OCI-LY1 (cell line): ENCODE data around the gene ZNF723.

Experiments
- H2AFZ ChIP-seq: fragments of 200-600 bp; sonication (generic), shearing (Covaris generic); 2 replicates; pipeline ENCODE4 v1.6.0; 2014; ENCODE audit warnings: antibody characterized with exemption, mild to moderate bottlenecking, low read length
- H3F3A ChIP-seq: fragments of 200-600 bp; sonication (generic), shearing (Covaris generic); 2 replicates; pipeline ENCODE4 v1.6.0; 2014; ENCODE audit warnings: mild to moderate bottlenecking, antibody characterized with exemption, low read length, moderate library complexity; ENCODE audit not compliant: insufficient read depth
- H3K27ac ChIP-seq: fragments of 200-600 bp; sonication (generic); 2 replicates; pipeline ENCODE4 v1.5.1; 2014; ENCODE audit warnings: low read length, mixed run types, mild to moderate bottlenecking, low read depth; ENCODE audit not compliant: poor library complexity, severe bottlenecking
- H3K27me3 ChIP-seq: fragments of 200-600 bp; sonication (generic); 2 replicates; pipeline ENCODE4 v1.6.0; 2014; ENCODE audit warnings: antibody characterized with exemption, mild to moderate bottlenecking, low read length, moderate library complexity; ENCODE audit not compliant: insufficient read depth
- H3K36me3 ChIP-seq: fragments of 200-600 bp; sonication (generic); 2 replicates; pipeline ENCODE4 v1.6.1; 2014; ENCODE audit warnings: mild to moderate bottlenecking, antibody characterized with exemption, low read length, moderate library complexity, mixed read lengths; ENCODE audit not compliant: insufficient read depth
- H3K4me1 ChIP-seq: fragments of 200-600 bp; sonication (generic); 2 replicates; pipeline ENCODE4 v1.5.1; 2014; ENCODE audit warnings: mild to moderate bottlenecking, low read length, moderate library complexity; ENCODE audit not compliant: insufficient read depth, severe bottlenecking
- H3K4me2 ChIP-seq: fragments of 200-600 bp; sonication (generic), shearing (Covaris generic); 2 replicates; pipeline ENCODE4 v1.6.1; 2014; ENCODE audit warnings: low read length
- H3K4me3 ChIP-seq: fragments of 200-600 bp; sonication (generic); 2 replicates; pipeline ENCODE4 v1.5.1; 2014; ENCODE audit warnings: low read length, low read depth, mild to moderate bottlenecking, mixed read lengths; ENCODE audit not compliant: poor library complexity, severe bottlenecking
- H3K79me2 ChIP-seq: fragments of 200-600 bp; shearing (Covaris generic); 2 replicates; pipeline ENCODE4 v1.6.1; 2016; ENCODE audit warnings: mixed run types, low read length, mixed read lengths; ENCODE audit not compliant: insufficient read depth
- H3K9ac ChIP-seq: fragments of 200-600 bp; sonication (generic), shearing (Covaris generic); 2 replicates; pipeline ENCODE4 v1.6.1; 2014; ENCODE audit warnings: mild to moderate bottlenecking, low read length, mixed read lengths
- H3K9me2 ChIP-seq: fragments of 200-600 bp; sonication (generic), shearing (Covaris generic); 2 replicates; pipeline ENCODE4 v1.6.1; 2014; ENCODE audit warnings: low read depth, mild to moderate bottlenecking, low read length, mixed read lengths
- H3K9me3 ChIP-seq: fragments of 200-600 bp; shearing (Covaris generic); 2 replicates; pipeline ENCODE4 v1.6.1; 2014; ENCODE audit warnings: low read length, mixed read lengths
- H4K20me1 ChIP-seq: fragments of 200-600 bp; sonication (generic), shearing (Covaris generic); 2 replicates; pipeline ENCODE4 v1.6.0; 2016; ENCODE audit warnings: mild to moderate bottlenecking, low read length; ENCODE audit not compliant: insufficient read depth
- CTCF ChIP-seq: fragments of 200-600 bp; sonication (generic), shearing (Covaris generic); IDR thresholded peaks from 2 replicates; pipeline ENCODE4 v1.5.1; 2017; ENCODE audit warnings: mild to moderate bottlenecking, antibody characterized with exemption, low read length, moderate library complexity, mixed read lengths
- EZH2 ChIP-seq: fragments of 200-600 bp; sonication (generic), shearing (Covaris generic); IDR thresholded peaks from 2 replicates; pipeline ENCODE4 v1.8.0; 2017; ENCODE audit warnings: borderline replicate concordance, mixed run types, mild to moderate bottlenecking, antibody characterized with exemption, low read length, moderate library complexity, mixed read lengths

ZNF723 gene

GRCh38 chr19:22893855-22894270 lies 61.8 kb downstream of the ZNF723 start:
- H4K20me1 ChIP-seq = no peaks in the 10 kb centered on the region
- H3K27ac ChIP-seq = no peak overlapping the region
- no peaks in the 10 kb centered on the region for H3K79me2 ChIP-seq
- no peaks in the 10 kb centered on the region for H3K4me1 ChIP-seq
- no peaks in the 10 kb centered on the region for H3F3A ChIP-seq
- TF ChIP-seq CTCF (no peak), EZH2 (no peak)
- H3K4me3 ChIP-seq = no peak overlapping the region
- H3K9ac ChIP-seq = no peak overlapping the region
- H3K27me3 ChIP-seq = no peaks in the 10 kb centered on the region
- H3K9me3 ChIP-seq = no peaks in the 10 kb centered on the region
- no peak overlapping the region for H2AFZ ChIP-seq
- no peak overlapping the region for H3K4me2 ChIP-seq
- H3K36me3 ChIP-seq = no peaks in the 10 kb centered on the region
- no peaks in the 10 kb centered on the region for H3K9me2 ChIP-seq

GRCh38 chr19:22901431-22902130 lies 69.5 kb downstream of the ZNF723 start:
- Histone ChIP-seq H4K20me1 (no peaks in the 10 kb centered on the region), H3F3A (no peaks in the 10 kb centered on the region), H3K79me2 (no peaks in the 10 kb centered on the region), H3K27me3 (no peaks in the 10 kb centered on the region), H3K4me1 (no peaks in the 10 kb centered on the region), H3K9ac (no peak overlapping the region), H3K9me3 (no peaks in the 10 kb centered on the region), H3K27ac (no peak overlapping the region), H3K4me2 (no peak overlapping the region), H3K9me2 (no peaks in the 10 kb centered on the region), H2AFZ (no peak overlapping the region), H3K4me3 (no peak overlapping the region), H3K36me3 (no peaks in the 10 kb centered on the region)
- TF ChIP-seq EZH2 (no peak), CTCF (no peak)
